Stimulated activated CD4-positive, alpha-beta T cell treated with anti-CD3 and anti-CD28 coated beads, Interleukin-12 subunit alpha, Interleukin-12 subunit beta, amount 100 ng/mL, for 48 hours (primary cell): ENCODE measurements around the gene PRSS56.

Experiments
- DNase-seq, 3 donors: peaks; one replicate each; pipeline ENCODE4 v3.0.0-alpha.2; 2020; ENCODE audit warnings: low read depth in 2 of 3, low spot score in 1 of 3

The PRSS56 gene

GRCh38 chr2:232501794-232502390, 18.3 kb upstream of the PRSS56 start:
- no peak for DNase-seq

- no peak for DNase-seq
Observed at GRCh38 chr2:232502511-232502910, 17.7 kb upstream of the PRSS56 start.

GRCh38 chr2:232502911-232503808, 17.0 kb upstream of the PRSS56 start:
- peak in 1 of 3 donors; percentile 8 for DNase-seq

- no peak for DNase-seq
Observed at GRCh38 chr2:232503809-232504323, 16.3 kb upstream of the PRSS56 start.

GRCh38 chr2:232504438-232504837, 15.8 kb upstream of the PRSS56 start:
- DNase-seq, result no peak

GRCh38 chr2:232505856-232506255, 14.3 kb upstream of the PRSS56 start:
- no peak for DNase-seq

GRCh38 chr2:232506709-232507108, 13.5 kb upstream of the PRSS56 start:
- DNase-seq, result no peak

- no peak for DNase-seq
Observed at GRCh38 chr2:232508251-232508650, 11.9 kb upstream of the PRSS56 start.

GRCh38 chr2:232511336-232511890, 8.8 kb upstream of the PRSS56 start:
- DNase-seq, result no peak

- DNase-seq, result no peak
Observed at GRCh38 chr2:232512602-232513001, 7.6 kb upstream of the PRSS56 start.

- no peak for DNase-seq
Observed at GRCh38 chr2:232513353-232513752, 6.8 kb upstream of the PRSS56 start.

GRCh38 chr2:232515639-232516038, 4.5 kb upstream of the PRSS56 start:
- DNase-seq, result no peak

- DNase-seq, result no peak
Observed at GRCh38 chr2:232516551-232516950, 3.6 kb upstream of the PRSS56 start.

GRCh38 chr2:232518844-232519243, 1.3 kb upstream of the PRSS56 start:
- DNase-seq, result no peak

GRCh38 chr2:232520489-232520888, 301 bp downstream of the PRSS56 start:
- no peak for DNase-seq

- no peak for DNase-seq
Observed at GRCh38 chr2:232521098-232521497, 910 bp downstream of the PRSS56 start.

GRCh38 chr2:232521959-232522622, 1.9 kb downstream of the PRSS56 start:
- peak; percentile 20 to 58 (median 52) for DNase-seq

- DNase-seq, result no peak
Observed at GRCh38 chr2:232522623-232523401, 2.6 kb downstream of the PRSS56 start.

GRCh38 chr2:232523402-232523681, 3.2 kb downstream of the PRSS56 start:
- DNase-seq, result no peak

- peak in 2 of 3 donors; percentile 32 to 33 for DNase-seq
Observed at GRCh38 chr2:232523682-232524597, 3.8 kb downstream of the PRSS56 start.
